CD4-positive, alpha-beta T cell treated with Interleukin-10 for 1 hour (primary cell): ENCODE measurements around the gene CAND2.

Source experiments
- DNase-seq: peaks from one replicate; pipeline ENCODE4 v3.0.0-alpha.2; 2020

Gene CAND2

DNA sequence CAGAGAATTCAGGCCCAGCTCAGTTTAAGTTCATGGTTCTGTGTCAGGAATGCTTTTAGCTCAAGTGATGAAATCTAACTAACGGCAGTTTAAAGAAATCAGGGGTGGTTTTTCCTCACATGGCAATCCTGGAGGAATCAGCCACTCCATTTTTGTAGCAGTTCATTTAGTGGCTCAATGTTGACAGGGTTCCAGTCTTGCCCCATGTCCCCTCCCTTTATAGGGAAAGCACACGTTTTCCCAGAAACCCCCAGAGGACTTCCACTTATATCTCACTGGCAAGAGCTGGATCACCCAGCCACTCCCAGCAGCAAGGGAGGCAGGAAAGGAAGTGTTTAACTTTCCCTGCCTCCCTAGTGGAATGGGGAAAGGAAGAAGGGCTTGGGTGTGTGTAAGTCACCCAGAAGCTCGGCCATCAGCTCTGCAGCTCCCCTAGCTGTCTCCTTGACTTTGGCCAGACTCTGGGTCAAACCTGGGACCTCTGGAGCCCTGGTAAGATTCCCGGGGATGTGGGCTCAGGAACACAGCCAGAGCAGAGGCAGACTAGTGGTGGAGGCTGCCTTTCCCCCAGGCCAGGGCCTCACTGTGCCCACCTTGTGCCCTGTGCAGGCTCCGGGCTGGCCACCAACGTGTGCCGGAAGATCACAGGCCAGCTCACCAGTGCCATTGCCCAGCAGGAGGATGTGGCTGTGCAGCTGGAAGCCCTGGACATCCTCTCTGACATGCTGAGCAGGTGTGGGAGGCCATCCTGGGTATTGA is 11.3 kb downstream of the CAND2 start:
- no peak for DNase-seq

DNA sequence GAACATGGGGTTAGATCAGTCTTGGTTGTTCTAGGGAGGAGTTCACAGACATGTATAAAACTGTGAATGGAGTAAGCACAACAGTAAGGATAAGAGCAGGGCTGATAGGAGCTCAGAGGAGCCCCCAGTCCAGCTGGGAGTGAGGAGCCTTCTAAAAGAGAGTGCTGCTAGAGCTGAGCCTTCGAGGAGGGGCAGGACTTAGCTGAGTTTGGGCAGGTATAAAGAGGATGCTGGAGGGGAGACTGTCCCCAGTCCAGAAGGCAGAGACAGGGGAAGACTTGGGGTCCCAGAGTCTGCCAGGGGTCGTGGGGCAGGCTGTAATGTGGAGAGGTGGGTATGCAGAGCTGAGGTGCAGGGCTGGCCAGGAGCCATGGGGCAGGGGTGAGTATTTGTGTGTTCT is 12.1 kb downstream of the CAND2 start:
- DNase-seq: no peak

DNA sequence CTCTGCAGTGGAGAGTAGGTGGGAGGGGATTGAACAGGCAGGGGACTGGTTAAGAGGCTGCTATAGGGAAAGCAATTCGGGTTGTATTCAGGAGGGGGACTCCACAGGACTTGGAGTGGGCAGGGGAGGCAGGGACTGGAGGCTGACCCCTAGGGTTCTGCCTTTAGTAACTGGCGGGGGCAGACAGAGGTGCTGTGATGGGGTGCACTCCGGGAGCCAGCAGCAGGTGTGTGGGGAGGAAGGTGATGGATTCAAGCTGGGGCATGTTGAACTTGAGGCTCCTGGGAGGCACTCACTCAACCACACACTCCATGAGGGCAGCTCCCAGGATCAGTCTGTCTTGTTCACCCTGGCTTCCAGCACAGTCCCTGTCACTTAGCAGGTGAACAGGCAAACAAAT is 12.5 kb downstream of the CAND2 start:
- no peak for DNase-seq

DNA sequence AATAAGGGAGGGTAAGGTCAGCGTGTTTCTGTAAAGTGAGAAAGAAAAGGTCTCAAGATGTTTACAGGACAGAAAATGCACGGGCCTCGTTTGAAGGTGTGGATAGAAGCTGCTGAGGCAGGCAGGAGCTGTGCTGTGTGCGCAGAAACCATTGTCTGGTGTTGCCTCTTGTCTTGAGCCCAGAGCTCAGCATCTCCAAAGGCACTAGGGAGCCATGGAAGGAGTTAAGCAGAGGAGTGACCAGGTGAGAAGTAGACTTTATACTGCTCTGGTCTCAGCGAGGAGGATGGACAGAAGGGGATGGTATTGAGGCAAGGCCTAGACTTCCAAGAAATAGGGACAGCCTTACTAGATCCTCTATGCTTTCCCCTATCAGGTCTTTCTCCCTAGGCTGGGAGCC is 13.0 kb downstream of the CAND2 start:
- DNase-seq: no peak

DNA sequence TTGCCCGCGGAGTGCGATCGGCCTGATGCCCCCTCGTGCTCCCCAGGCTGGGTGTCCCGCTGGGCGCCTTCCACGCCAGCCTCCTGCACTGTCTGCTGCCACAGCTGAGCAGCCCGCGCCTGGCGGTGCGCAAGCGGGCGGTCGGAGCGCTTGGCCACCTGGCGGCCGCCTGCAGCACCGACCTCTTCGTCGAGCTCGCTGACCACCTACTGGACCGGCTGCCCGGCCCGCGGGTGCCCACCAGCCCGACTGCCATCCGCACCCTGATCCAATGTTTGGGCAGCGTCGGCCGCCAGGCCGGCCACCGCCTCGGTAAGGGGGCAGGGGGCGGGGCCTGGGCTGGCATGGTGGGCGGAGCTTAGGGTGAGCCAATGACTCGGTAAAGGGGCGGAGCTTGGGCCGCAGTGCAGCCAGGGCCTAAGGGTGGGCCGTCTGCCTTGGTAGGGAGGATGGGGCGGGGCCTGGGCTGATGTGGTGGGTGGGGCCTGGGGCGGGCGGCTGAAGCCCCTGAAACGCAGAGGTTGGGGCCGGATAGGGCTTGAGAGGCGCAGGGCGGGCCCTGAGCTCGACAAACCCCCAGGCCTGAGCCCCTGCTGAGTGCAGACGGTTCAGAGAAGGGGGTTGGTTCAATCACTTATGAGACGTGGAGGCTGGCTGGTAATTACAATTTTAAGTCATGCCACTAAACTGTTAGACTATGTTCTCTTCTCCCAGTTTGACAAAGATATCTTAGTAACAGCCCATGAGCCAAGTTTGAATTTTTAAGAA is 13.7 kb downstream of the CAND2 start:
- peak; percentile 95 for DNase-seq

DNA sequence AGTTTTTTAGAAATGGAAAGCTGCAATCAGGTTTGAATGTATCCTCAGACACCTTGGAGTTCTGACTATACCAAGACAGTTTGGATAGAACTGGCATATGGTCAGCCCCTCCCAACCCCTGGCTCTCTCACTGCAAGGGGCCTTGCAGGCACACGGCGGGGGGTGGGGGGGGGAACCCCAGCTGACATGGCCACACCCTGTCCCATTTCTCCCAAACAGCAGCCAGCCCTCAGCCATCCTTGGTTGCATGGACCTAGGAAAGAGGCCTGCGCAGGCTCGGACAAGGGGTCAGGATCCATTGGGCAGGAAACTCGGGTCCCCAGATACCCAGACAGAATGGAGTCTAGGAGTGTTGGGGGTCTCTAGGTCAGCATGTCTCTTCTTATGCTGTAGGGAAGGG is 14.5 kb downstream of the CAND2 start:
- DNase-seq: no peak

DNA sequence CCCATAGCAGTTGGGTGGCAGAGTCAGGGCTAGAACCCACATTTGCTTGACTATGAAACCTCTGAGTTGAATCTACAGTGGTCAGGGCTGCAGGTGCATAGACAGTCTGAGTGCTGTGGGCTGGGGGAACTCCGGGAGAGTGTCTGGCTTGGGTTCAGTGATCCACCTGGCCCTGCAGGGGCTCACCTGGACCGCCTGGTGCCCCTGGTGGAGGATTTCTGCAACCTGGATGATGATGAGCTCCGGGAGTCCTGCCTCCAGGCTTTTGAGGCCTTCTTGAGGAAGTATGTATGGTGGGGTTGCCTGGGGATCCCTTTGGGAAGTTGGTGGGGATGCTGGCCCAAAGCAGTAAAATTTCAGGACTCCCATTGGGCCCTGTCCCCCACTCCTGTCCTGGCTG is 16.3 kb downstream of the CAND2 start:
- no peak for DNase-seq

DNA sequence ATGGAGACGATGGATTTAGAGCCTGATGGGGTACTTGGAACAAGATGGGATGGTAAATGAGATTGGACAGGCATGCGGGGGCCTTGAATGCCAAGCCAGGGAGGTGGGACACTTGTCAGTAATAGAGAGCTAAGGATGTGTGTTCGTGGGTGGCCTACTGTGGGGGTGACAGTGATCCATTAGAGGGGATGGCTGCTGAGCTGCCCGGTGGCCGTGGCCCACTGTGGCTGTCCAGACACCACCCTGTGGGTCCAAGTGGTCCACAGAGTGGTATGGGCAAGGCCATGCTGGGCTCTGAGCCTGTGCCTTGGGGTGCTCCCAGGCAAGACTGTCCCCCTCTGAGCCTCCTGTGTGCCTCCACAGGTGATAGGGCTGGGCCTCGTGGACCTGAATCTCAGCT is 17.5 kb downstream of the CAND2 start:
- no peak for DNase-seq

DNA sequence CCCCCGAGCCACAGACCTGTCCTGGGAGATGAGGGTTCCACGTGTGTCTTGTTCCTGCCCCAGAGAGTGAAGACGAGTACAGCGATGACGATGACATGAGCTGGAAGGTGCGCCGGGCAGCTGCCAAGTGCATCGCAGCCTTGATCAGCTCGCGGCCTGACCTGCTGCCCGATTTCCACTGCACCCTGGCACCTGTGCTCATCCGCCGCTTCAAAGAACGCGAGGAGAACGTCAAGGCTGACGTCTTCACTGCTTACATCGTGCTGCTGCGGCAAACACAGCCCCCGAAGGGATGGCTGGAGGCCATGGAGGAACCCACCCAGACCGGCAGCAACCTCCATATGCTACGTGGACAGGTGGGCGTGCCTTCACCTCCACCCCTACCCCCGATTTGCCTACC is 18.6 kb downstream of the CAND2 start:
- DNase-seq: no peak

DNA sequence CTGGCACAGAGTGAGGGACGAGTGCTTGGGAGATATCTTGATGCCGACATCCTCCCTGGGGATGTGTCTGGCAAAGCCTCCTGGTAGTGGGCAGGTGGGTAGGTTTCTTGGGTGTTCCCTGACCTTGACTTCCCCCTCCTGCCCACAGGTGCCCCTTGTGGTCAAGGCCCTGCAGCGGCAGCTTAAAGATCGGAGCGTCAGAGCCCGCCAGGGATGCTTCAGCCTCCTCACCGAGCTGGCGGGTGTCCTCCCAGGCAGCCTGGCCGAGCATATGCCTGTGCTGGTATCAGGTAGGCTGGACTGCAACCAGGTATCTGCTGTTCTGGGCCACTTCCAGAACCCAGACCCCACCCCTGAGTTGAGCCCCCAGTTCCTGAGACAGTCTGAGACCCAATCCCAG is 19.2 kb downstream of the CAND2 start:
- DNase-seq: no peak

DNA sequence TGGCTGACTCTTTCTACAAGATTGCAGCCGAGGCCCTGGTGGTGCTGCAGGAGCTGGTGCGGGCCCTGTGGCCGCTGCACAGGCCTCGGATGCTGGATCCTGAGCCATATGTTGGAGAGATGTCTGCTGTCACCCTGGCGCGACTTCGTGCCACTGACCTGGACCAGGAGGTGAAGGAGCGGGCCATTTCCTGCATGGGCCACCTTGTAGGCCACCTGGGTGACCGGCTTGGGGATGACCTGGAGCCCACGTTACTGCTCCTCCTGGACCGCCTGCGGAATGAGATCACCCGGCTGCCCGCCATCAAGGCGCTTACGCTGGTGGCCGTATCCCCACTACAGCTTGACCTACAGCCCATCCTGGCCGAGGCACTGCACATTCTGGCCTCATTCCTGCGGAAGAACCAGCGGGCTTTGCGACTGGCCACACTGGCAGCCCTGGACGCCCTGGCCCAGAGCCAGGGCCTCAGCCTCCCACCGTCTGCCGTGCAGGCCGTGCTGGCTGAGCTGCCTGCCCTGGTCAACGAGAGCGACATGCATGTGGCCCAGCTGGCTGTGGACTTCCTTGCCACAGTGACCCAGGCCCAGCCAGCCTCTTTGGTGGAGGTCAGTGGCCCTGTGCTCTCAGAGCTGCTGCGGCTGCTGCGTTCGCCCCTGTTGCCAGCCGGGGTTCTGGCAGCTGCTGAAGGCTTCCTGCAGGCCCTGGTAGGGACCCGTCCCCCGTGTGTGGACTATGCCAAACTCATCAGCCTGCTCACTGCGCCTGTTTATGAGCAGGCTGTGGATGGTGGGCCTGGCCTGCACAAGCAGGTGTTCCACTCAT is 20.3 kb downstream of the CAND2 start:
- no peak for DNase-seq

DNA sequence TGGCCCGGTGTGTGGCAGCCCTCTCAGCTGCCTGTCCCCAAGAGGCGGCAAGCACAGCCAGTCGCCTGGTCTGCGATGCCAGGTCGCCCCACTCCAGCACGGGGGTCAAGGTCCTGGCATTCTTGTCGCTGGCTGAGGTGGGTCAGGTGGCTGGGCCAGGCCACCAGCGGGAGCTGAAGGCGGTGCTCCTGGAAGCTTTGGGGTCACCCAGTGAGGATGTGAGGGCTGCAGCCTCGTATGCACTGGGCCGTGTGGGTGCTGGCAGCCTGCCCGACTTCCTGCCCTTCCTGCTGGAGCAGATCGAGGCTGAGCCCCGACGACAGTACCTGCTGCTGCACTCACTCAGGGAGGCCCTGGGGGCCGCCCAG is 20.8 kb downstream of the CAND2 start:
- DNase-seq: no peak

DNA sequence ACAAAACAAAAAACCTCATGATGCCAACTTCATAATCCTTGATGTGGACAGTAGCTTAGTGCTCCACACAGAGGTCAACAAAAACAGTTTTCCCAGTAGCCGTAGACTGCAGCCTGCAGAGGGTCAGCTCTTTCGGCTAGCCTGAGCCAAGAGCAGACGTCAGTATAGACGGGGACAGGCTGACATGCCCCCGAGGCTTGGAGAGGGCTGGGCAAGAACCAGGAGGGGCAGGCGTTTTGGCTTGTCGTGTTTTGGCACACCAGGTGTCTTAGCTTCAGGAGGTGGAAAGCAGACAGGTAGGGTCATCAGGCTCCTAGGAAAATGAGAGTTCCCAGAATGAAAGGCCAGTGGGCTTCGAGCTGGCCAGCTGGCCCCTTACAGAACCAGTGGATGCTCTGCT is 21.8 kb downstream of the CAND2 start:
- DNase-seq: no peak

DNA sequence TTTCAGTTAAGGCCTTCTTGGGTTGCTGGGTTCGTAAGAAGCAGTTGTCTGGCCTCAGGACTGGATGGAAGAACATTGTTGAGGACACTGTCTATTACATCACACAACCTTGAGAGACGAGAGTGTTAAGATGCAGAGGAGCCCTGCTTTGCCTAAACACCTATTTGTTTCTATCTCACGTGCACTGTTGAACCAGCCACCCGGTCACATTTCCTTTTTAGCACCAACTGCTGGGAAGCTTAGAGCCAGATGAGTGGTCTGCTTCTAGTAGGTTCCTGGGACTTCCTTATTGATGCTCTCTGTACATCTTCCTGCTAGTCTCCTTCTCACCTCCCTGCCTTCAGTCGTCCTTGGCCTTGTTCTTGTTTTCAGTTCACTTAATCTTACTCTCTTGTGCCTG is 22.3 kb downstream of the CAND2 start:
- no peak for DNase-seq

DNA sequence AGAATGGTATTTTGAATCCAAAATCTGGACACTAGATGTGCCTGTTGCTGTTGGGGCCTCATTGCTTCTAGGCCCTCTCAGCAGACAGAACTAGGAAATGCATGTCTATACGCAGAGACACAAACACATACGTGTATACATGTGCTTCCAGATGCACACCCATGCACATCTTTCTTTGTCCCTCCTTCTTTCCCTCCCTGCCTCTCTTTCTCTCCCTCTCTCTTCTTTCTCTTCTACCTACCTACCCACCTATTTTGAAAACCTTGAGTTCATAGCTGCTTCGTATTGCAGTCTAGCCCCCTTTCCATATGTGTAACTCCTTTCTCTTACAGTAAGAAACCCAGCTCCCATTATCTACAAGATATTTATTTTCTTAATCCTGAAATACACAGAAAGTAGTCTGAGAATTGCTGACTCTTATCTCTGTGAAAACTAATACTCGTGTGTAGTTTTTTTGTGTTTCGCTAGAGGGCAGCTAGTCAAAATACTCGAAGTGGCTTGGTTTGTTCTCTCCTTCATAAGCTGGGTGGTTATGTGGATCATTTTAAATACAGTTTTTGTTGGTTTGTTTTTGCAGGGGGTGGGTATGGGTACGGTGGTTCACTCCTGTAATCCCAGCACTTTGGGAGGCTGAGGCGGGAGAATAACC is 26.4 kb downstream of the CAND2 start:
- DNase-seq: no peak

DNA sequence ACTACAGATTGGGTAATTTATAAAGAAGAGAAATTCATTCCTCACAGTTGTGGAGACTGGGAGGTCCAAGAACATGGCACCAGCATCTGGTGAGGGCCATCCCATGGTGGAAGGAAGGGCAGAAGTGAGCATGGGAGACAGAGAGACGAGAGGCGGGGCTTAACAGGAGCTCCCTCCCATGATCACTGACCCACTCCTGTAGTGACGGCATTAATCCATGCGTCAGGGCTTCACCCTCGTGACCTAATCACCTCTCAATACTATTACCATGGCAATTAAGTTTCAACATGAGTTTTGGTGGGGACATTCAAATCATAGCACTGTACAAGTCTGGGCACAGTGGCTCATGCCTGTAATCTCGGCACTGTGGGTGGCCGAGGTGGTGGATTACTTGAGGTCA is 27.8 kb downstream of the CAND2 start:
- DNase-seq: no peak

DNA sequence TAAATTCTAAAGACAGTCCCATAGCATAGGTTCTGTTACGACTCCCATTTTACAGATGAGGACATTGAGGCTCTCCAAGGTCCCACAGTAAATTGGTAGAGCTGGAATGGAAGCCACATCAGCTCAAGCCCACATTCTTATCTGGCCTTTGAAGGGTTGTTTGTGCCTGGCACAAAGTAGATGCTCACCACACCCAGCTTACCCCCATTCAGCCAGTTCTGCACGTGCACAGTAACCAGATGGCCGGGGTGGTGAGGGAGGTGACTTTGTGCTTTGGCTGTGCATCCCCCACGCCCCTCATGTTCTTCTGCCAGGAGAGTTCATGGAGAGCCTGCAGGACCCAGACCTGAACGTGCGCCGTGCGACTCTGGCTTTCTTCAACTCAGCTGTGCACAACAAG is 28.7 kb downstream of the CAND2 start:
- DNase-seq: no peak

DNA sequence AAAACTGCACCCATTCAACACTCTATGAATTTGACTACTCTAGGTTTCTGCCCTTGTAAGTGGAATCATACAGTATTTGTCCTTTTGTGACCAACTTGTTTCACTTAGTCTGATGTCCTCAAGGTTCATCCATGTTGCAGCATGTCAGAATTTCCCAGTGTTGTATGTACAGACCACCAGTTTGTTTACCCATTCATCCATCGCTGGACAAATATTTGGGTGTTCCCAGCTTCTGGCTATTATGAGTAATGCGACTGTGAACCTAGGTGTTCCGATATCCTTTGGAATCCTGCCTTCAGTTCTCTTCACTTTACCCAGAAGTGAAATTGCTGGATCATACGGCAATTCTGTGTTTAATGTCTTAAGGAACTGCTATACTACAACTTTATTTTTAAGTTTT is 32.3 kb downstream of the CAND2 start:
- DNase-seq: no peak

DNA sequence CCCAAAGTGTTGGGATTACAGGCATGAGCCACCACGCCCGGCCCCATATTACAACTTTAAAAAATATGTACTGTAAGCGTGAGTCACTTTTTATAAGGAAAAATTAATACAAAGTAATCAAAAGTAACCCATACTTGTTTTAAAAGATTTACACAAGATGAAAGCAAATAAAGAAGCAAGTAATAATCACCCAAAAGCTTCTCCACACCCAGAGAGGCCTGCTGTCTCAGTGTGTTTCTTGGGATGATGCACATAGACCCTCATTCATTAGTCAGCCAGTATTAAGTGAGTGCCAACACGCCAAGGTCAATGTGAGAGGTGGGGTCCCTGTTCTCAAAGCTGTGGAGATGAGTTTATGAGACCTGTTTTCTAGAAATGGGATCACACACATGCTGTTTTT is 32.9 kb downstream of the CAND2 start:
- no peak for DNase-seq

DNA sequence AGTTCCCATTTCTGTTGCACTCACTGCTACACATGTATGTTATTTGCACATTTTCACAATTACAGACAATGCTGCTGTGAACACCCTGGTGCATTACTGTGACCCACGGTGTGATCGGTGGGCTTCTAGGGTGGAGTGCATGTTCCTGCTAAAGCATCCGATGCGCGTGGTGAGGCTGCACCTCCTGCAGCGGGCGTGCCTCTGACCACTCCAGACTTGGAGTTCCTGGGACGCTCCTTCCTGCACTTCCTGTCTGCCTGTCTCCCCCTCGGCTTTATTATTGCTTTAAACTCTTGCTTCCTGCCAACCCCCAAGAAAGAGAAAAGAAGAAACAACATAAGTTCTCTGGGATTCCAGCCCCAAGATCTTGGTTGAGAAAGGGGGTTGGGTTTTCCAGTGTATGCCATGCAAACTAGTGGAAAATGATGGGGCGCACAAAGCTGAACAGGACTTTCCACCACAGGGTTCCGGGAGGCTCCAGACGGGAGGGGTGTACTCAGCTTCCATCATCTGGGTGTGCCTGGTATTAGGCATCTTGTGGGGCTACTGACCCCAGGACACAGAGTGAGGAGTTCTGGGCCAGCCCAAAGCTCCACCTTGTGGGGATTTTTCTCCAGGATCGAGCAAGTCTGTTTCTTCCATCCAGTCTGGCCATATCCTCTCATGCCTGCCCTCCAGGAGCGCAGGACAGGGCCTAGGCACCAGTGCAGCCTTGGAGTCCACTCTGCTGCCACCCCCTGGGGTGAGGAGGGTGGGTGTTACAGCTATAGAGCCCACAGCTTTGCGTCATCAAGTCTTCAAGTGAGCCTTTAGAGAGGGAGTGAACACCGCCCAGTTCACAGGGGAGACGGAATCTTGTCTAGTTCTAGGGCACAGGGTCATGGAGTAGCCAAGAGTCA is 33.7 kb downstream of the CAND2 start:
- DNase-seq: no peak

DNA sequence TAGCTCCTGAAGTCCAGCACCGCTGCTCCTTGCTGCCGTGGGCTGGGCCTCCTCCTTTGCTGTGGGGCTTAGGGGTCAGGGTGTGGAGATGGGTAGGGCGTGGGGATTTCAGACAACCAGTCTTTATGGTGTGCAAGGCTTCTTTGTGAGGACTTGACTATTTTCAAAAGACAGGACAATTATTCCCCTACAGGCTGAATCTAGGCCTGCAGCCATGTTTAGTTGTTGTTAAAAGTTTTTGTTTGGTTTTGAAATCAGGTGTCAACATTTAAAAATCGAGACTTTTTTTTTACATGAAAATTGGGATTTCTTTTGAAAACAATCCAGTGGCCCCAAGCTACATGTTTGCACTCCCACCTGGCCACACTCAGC is 34.3 kb downstream of the CAND2 start:
- no peak for DNase-seq

DNA sequence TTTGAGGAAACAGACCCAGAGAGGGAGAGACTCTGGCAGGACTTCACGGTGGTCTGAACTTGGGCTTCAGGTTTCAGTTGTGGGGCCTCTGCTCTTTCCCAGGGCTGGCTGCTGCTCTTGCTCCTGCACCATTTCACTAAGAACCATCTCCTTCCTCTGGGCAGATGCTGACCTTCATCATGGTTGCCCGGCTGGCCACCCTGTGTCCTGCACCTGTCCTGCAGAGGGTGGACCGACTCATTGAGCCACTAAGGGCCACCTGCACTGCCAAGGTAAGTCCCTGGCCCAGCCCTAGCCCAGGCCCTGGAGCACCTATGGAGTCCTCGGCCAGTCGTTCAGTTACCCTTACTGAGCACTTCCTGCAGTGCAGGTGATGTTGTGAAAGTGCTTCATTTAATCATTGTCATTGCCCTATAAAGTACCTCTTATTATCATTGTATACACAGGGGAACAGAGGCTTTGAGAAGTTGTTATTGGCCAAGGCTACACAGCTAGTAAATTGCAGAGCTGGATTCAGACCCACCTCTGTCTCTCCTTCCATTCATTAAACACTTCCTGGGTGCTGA is 34.9 kb downstream of the CAND2 start:
- no peak for DNase-seq
